A549 (cell line): ENCODE measurements around the gene LMBR1L. TPM values are rescaled to one million over a fixed set of nuclear protein-coding genes. Genes with fewer than 3 reads are reported as not detected.

Experiments
- ATAC-seq, 2 experiments: fragments of 200-7000 bp in 1 of 2; fragments of >200 bp in 1 of 2; cut with Nextera tagmentation in 1 of 2; cut with Tn5 transposase in 1 of 2; 3 replicates each; pipeline versions ENCODE4 v1.8.0 to v1.9.1; 2018 to 2020; ENCODE audit warnings: mild to moderate bottlenecking in 1 of 2, moderate library complexity in 1 of 2
- CTCF ChIA-PET: fragments of 300-600 bp; sonication (Branson Sonifier 250); formaldehyde crosslinking; extraction: SDS; loops from one replicate; lab custom pipeline; 2021; ENCODE audit warnings: antibody characterized with exemption, inconsistent platforms; lab: Yijun Ruan, JAX
- POLR2A ChIA-PET: fragments of 350-600 bp; formaldehyde crosslinking; extraction: SDS; loops from one replicate; lab custom pipeline; 2021; ENCODE audit warnings: antibody characterized with exemption, inconsistent platforms; lab: Yijun Ruan, JAX
- DNase-seq, 2 experiments: peaks; one replicate each; pipeline versions ENCODE4 v3.0.0 to v3.0.0-alpha.2; 2011 to 2016; ENCODE audit warnings: low read depth in 1 of 2, low spot score in 1 of 2
- FAIRE-seq: peaks from 2 replicates; lab custom pipeline; 2011; peaks lifted over from hg19 to GRCh38; lab: Jason Lieb, UNC
- H3K27ac ChIP-seq, 2 experiments: fragments of >200 bp; sonication (Bioruptor Twin); formaldehyde crosslinking; 3 replicates each; pipeline ENCODE4 v1.5.1; 2016 to 2017
- H3K4me1 ChIP-seq: fragments of >200 bp; sonication (Bioruptor Twin); formaldehyde crosslinking; 3 replicates; pipeline ENCODE4 v1.6.1; 2016
- H3K4me2 ChIP-seq: fragments of >200 bp; sonication (Bioruptor Twin); formaldehyde crosslinking; 3 replicates; pipeline ENCODE4 v1.6.1; 2016
- H3K4me3 ChIP-seq: fragments of >200 bp; sonication (Bioruptor Twin); formaldehyde crosslinking; 3 replicates; pipeline ENCODE4 v1.5.1; 2016
- H3K9me3 ChIP-seq: fragments of >200 bp; sonication (Bioruptor Twin); formaldehyde crosslinking; 3 replicates; pipeline ENCODE4 v1.6.1; 2016
- CBX2 ChIP-seq: fragments of 200-600 bp; sonication (generic); IDR thresholded peaks from 2 replicates; pipeline ENCODE4 v1.6.1; 2016; ENCODE audit warnings: low read depth, mild to moderate bottlenecking, borderline replicate concordance
- CBX8 ChIP-seq: fragments of 200-600 bp; sonication (generic); IDR thresholded peaks from 2 replicates; pipeline ENCODE4 v1.6.1; 2016
- ESRRA ChIP-seq: fragments of 150-350 bp; IDR thresholded peaks from 2 replicates; pipeline ENCODE4 v1.6.1; 2014; ENCODE audit warnings: mild to moderate bottlenecking, low read length, borderline replicate concordance
- FOSB ChIP-seq: fragments of 250-450 bp; sonication (Bioruptor Pico); IDR thresholded peaks from 2 replicates; pipeline ENCODE4 v1.5.0; 2020; ENCODE audit warnings: mild to moderate bottlenecking, moderate library complexity
- FOXS1 ChIP-seq: fragments of 250-450 bp; sonication (Bioruptor Pico); IDR thresholded peaks from 2 replicates; pipeline ENCODE4 v1.5.0; 2020; ENCODE audit warnings: mild to moderate bottlenecking, moderate library complexity
- HEYL ChIP-seq: fragments of 250-450 bp; sonication (Bioruptor Pico); IDR thresholded peaks from 2 replicates; pipeline ENCODE4 v1.8.0; 2021; ENCODE audit warnings: mild to moderate bottlenecking, moderate library complexity
- HOXA7 ChIP-seq: fragments of 250-450 bp; sonication (Bioruptor Pico); IDR thresholded peaks from 2 replicates; pipeline ENCODE4 v1.5.0; 2020; ENCODE audit warnings: mild to moderate bottlenecking, moderate library complexity
- HOXB13 ChIP-seq: fragments of 250-450 bp; sonication (Bioruptor Pico); IDR thresholded peaks from 2 replicates; pipeline ENCODE4 v1.5.0; 2020; ENCODE audit warnings: low read depth, mild to moderate bottlenecking, moderate library complexity
- JUN ChIP-seq, 2 experiments: fragments of >200 bp; sonication (Bioruptor Twin); formaldehyde crosslinking; IDR thresholded peaks; 2 replicates in 1 of 2; 3 replicates in 1 of 2; pipeline ENCODE4 v1.6.1; 2016 to 2017
- KDM5A ChIP-seq: fragments of 200-600 bp; sonication (generic); IDR thresholded peaks from 2 replicates; pipeline ENCODE4 v1.6.1; 2016; ENCODE audit warnings: antibody characterized with exemption, mild to moderate bottlenecking
- MAFK ChIP-seq: fragments of 450-650 bp; IDR thresholded peaks from 2 replicates; pipeline ENCODE4 v1.6.1; 2014; ENCODE audit not compliant: partially characterized antibody
- MYC ChIP-seq: IDR thresholded peaks from 2 replicates; pipeline ENCODE4 v1.6.1; 2012; ENCODE audit warnings: mild to moderate bottlenecking, inconsistent platforms, low read length, improper control_type of control experiment, borderline replicate concordance
- POLR2AphosphoS2 ChIP-seq: conservative IDR thresholded peaks from 2 replicates; pipeline ENCODE4 v1.6.1; 2012; ENCODE audit warnings: low read length, improper control_type of control experiment, inconsistent platforms
- RARB ChIP-seq: fragments of 250-450 bp; sonication (Bioruptor Pico); IDR thresholded peaks from 2 replicates; pipeline ENCODE4 v1.8.0; 2021; ENCODE audit warnings: mild to moderate bottlenecking, moderate library complexity
- RCOR1 ChIP-seq: fragments of 150-350 bp; IDR thresholded peaks from 2 replicates; pipeline ENCODE4 v1.6.1; 2014; ENCODE audit warnings: antibody characterized with exemption, low read length, low read depth
- SREBF2 ChIP-seq: fragments of 450-650 bp; IDR thresholded peaks from 2 replicates; pipeline ENCODE4 v1.6.1; 2014; ENCODE audit warnings: mild to moderate bottlenecking, moderate library complexity
- ZFP36 ChIP-seq: fragments of 450-650 bp; IDR thresholded peaks from 2 replicates; pipeline ENCODE4 v1.6.1; 2014; ENCODE audit warnings: borderline replicate concordance; ENCODE audit not compliant: partially characterized antibody
- WGBS: methylation state at CpG from one replicate; pipeline ENCODE4 v1.1.6; 2017; ENCODE audit errors: missing lambda C conversion rate; 5-methylcytosine and 5-hydroxymethylcytosine counted together
- polyA plus RNA-seq, 4 experiments: library from polyadenylated mRNA; depleted of rRNA in 3 of 4; stranded (reverse); fragments of >200 nt; fragmentation: RNase III in 1 of 4; extraction: RNeasy Plus Mini Kit Qiagen cat#74134 plus additional on column Dnase treatment in 1 of 4; gene quantifications; 2 replicates in 3 of 4; 3 replicates in 1 of 4; pipeline ENCODE4 v1.2.3, GENCODE V29; 2011 to 2017
- TF ChIP-seq, protein P1 (sequence below): fragments of >200 bp; sonication (Bioruptor Twin); formaldehyde crosslinking; IDR thresholded peaks from 3 replicates; pipeline ENCODE4 v1.5.1; 2016
- TF ChIP-seq, protein P2 (sequence below): fragments of >200 bp; sonication (Bioruptor Twin); formaldehyde crosslinking; IDR thresholded peaks from 2 replicates; pipeline ENCODE4 v1.6.1; 2016
- TF ChIP-seq, protein P3 (sequence below): fragments of 150-350 bp; IDR thresholded peaks from 2 replicates; pipeline ENCODE4 v1.6.1; 2014; ENCODE audit warnings: low read depth, mild to moderate bottlenecking, low read length

Gene LMBR1L
- polyA plus RNA-seq, 2 of the 4 experiments (the other 2 are of a cell fraction), result 16.7 to 25.1 TPM

DNA sequence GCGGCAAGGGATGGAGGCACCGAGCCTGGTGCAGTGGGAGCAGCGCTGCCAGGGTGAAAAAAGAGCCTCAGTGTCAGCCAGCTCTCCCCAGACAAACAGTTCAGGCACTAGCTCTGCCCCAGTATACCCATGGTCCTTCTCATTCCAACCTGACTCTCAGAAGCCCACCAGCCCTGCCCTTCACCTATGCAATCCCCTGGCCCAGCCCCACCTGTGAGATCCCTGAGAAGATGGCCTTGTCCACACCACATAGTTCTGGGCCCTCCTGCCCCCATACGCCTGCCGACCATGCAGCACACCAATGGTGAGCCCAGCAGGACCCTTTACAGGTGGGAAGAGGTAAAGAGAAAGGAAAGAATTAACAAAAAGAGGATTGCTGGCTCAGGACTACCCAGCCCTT lies 56.6 kb downstream of the LMBR1L start:
- POLR2A ChIA-PET, result no interaction called here
- Histone ChIP-seq H3K27ac (no peak overlapping the region), H3K4me1 (peaks cover 44% of the 10 kb centered on the region), H3K9me3 (no peaks in the 10 kb centered on the region), H3K4me3 (no peak overlapping the region), H3K4me2 (no peak overlapping the region)
- ATAC-seq (no peak), DNase-seq (no peak), FAIRE-seq (no peak)
- CTCF ChIA-PET, result interaction anchor here (0.8 to 3.3 kb wide), 8 partner anchors 11 to 150 kb away, joined by 3 to 27 read pairs (median 3); a partner anchor contains a TSS
- TF ChIP-seq FOXS1, result no peak
- no peak for TF ChIP-seq JUN (IDR thresholded peaks at IDR 0.05)
- no peak for TF ChIP-seq HEYL (CRISPR knock-in tag)
- no peak for TF ChIP-seq RARB (CRISPR knock-in tag)
- TF ChIP-seq HOXA7 (CRISPR knock-in tag), result no peak
- no peak for TF ChIP-seq CBX8
- no peak for TF ChIP-seq MAFK
- no peak for TF ChIP-seq ZFP36
- TF ChIP-seq, protein P1, sequence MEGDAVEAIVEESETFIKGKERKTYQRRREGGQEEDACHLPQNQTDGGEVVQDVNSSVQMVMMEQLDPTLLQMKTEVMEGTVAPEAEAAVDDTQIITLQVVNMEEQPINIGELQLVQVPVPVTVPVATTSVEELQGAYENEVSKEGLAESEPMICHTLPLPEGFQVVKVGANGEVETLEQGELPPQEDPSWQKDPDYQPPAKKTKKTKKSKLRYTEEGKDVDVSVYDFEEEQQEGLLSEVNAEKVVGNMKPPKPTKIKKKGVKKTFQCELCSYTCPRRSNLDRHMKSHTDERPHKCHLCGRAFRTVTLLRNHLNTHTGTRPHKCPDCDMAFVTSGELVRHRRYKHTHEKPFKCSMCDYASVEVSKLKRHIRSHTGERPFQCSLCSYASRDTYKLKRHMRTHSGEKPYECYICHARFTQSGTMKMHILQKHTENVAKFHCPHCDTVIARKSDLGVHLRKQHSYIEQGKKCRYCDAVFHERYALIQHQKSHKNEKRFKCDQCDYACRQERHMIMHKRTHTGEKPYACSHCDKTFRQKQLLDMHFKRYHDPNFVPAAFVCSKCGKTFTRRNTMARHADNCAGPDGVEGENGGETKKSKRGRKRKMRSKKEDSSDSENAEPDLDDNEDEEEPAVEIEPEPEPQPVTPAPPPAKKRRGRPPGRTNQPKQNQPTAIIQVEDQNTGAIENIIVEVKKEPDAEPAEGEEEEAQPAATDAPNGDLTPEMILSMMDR, result no peak
- no peak for TF ChIP-seq SREBF2
- TF ChIP-seq ESRRA, result no peak
- no peak for TF ChIP-seq KDM5A
- 91% methylated on average over 5 of the region's 5 CpGs for WGBS

DNA sequence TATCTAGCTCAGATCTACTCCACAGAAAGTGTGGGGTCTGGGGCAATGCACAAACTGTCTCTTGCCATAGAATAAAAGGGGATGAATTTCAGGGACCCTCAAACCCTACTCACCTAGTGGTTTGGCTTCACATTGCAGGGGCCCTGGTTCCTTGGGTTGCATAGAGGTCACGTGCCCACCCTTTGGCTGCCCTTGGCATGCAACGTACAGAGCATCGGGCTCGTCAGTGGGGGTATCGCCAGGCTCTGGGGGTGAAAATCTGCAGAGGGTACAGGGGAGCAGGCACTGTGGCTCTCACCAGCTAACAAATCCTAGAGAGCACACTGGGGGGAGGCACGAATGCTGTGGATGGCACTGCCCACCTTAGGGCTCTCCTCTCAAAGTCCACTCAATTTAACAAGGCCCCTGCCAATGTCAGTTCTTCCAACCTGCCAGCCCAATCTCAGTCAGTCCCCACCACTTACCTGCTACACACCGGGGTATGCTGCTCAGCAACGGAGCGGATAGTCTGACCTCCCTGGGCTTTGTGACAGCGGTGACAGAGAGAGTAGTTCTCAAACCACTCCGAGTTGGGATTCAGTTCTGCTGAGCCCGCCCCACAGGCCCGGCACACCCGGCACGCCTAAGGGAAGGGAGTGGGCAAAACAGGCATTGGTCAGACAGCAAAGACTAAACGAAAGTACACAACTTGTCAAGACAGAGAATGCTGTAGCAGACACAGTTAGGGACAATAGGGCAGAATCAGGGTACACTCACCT lies 58.0 kb downstream of the LMBR1L start:
- DNase-seq, result no peak
- Histone ChIP-seq H3K9me3 (no peaks in the 10 kb centered on the region), H3K4me2 (no peak overlapping the region), H3K4me3 (no peak overlapping the region), H3K27ac (no peak overlapping the region), H3K4me1 (peaks cover 35% of the 10 kb centered on the region)
- ChIA-PET POLR2A (no interaction called here), CTCF (interaction anchor here (3.3 kb wide), 1 partner anchor 12 kb away, joined by 27 read pairs; no protein-coding TSS in a partner anchor)
- WGBS, result 90% methylated on average over 16 of the region's 16 CpGs
- no peak for FAIRE-seq
- no peak for ATAC-seq
- TF ChIP-seq HOXB13 (no peak), CBX2 (no peak), MYC (no peak)

DNA sequence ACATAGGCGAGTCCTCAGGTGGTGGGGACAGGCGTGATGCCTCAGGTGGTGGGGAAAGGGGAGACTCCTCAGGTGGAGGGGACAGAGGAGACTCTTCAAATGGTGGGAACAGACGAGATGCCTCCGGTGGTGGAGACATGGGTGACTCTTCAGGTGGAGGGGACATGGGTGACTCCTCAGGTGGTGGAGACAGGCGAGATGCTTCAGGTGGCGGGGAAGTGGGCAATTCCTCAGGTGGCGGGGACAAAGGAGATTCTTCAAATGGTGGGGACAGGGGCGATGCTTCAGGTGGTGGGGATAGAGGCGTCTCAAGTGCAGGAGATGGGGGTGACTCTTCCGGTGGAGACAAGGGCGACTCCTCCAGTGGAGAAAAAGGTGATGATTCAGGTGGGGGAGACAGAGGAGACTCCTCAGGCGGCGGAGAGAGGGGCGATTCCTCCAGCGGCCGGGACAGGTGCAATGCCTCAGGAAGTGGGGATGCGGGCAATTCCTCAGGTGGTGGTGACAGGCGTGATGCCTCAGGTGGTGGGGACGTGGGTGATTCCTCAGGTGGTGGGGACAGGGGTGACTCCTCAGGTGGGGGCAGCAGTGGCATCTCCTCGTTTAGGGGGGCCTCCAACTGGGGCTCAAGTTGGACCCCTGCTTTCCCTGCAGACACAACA lies 58.7 kb downstream of the LMBR1L start:
- no peak for TF ChIP-seq FOSB
- TF ChIP-seq RCOR1, result no peak
- TF ChIP-seq, protein P2, sequence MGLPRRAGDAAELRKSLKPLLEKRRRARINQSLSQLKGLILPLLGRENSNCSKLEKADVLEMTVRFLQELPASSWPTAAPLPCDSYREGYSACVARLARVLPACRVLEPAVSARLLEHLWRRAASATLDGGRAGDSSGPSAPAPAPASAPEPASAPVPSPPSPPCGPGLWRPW, result no peak
- TF ChIP-seq, protein P3, sequence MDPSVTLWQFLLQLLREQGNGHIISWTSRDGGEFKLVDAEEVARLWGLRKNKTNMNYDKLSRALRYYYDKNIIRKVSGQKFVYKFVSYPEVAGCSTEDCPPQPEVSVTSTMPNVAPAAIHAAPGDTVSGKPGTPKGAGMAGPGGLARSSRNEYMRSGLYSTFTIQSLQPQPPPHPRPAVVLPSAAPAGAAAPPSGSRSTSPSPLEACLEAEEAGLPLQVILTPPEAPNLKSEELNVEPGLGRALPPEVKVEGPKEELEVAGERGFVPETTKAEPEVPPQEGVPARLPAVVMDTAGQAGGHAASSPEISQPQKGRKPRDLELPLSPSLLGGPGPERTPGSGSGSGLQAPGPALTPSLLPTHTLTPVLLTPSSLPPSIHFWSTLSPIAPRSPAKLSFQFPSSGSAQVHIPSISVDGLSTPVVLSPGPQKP, result no peak
- no peak for TF ChIP-seq SREBF2
- TF ChIP-seq POLR2AphosphoS2, result no peak
- ChIA-PET CTCF (no interaction called here), POLR2A (no interaction called here)
- WGBS, result 92% methylated on average over 20 of the region's 20 CpGs
- H3K4me1 ChIP-seq, result peaks cover 27% of the 10 kb centered on the region
- H3K4me3 ChIP-seq, result no peak overlapping the region
- ATAC-seq (no peak), DNase-seq (no peak), FAIRE-seq (no peak)
- H3K9me3 ChIP-seq, result no peaks in the 10 kb centered on the region
- H3K4me2 ChIP-seq, result no peak overlapping the region
- H3K27ac ChIP-seq, result no peak overlapping the region
